NT2/D1 (cell line): ENCODE results near the gene VSTM2L.
"Not testable (repeated sequence)": the region's sequence is repeated elsewhere in the genome, so short reads cannot be mapped to it uniquely, and the experiment has no call there.

ENCODE experiments used
- DNase-seq: peaks from one replicate; pipeline ENCODE4 v3.0.0-alpha.2; 2011; ENCODE audit warnings: low read depth, low spot score
- H3K27me3 ChIP-seq: 2 replicates; pipeline ENCODE4 v1.6.0; 2011; ENCODE audit warnings: mild to moderate bottlenecking; ENCODE audit not compliant: insufficient read length, insufficient read depth
- H3K36me3 ChIP-seq: 2 replicates; pipeline ENCODE4 v1.6.1; 2011; ENCODE audit warnings: mild to moderate bottlenecking, low read length, mixed read lengths; ENCODE audit not compliant: insufficient read depth, insufficient read length
- H3K4me1 ChIP-seq: 2 replicates; pipeline ENCODE4 v1.5.1; 2011; ENCODE audit not compliant: insufficient read depth, insufficient read length
- H3K4me3 ChIP-seq: 2 replicates; pipeline ENCODE4 v1.5.1; 2011; ENCODE audit warnings: low read depth; ENCODE audit not compliant: insufficient read length
- H3K9ac ChIP-seq: 2 replicates; pipeline ENCODE4 v1.6.0; 2011; ENCODE audit warnings: low read depth; ENCODE audit not compliant: insufficient read length
- H3K9me3 ChIP-seq: 2 replicates; pipeline ENCODE4 v1.5.1; 2011; ENCODE audit warnings: mild to moderate bottlenecking, low read length; ENCODE audit not compliant: insufficient read depth
- SUZ12 ChIP-seq: IDR thresholded peaks from 2 replicates; pipeline ENCODE4 v1.6.1; 2011; ENCODE audit not compliant: insufficient read length, insufficient read depth; ENCODE audit errors: extremely low read depth
- YY1 ChIP-seq: IDR thresholded peaks from 2 replicates; pipeline ENCODE4 v1.6.1; 2011; ENCODE audit not compliant: insufficient read length, insufficient read depth
- ZNF274 ChIP-seq: IDR thresholded peaks from 2 replicates; pipeline ENCODE4 v1.6.1; 2011; ENCODE audit warnings: mild to moderate bottlenecking, low read depth, low read length

Gene VSTM2L

GRCh38 chr20:37902504-37903313, at the start of gene VSTM2L:
Gene VSTM2L (plus strand): TSS chr20:37903127. CDS start chr20:37903351, 224 bp downstream.
- Histone ChIP-seq H3K4me3 (peak within 1 kb of the TSS; percentile 39), H3K27me3 (peaks cover 12% of the 10 kb centered on the region), H3K9ac (peak within 1 kb of the TSS; percentile 68), H3K9me3 (no peaks in the 10 kb centered on the region), H3K36me3 (no peaks in the 10 kb centered on the region), H3K4me1 (peaks cover 24% of the 10 kb centered on the region)
- DNase-seq: no peak
- TF ChIP-seq SUZ12 (no peak), YY1 (no peak), ZNF274 (no peak)

GRCh38 chr20:37853823-37854375, 49.0 kb upstream of the VSTM2L start:
- peaks cover 34% of the 10 kb centered on the region for H3K36me3 ChIP-seq
- no peak overlapping the region for H3K9ac ChIP-seq
- peaks cover 2% of the 10 kb centered on the region for H3K4me1 ChIP-seq
- no peak for DNase-seq
- H3K4me3 ChIP-seq: no peak overlapping the region
- no peak for TF ChIP-seq SUZ12
- no peak for TF ChIP-seq ZNF274
- TF ChIP-seq YY1: no peak
- no peaks in the 10 kb centered on the region for H3K27me3 ChIP-seq
- no peaks in the 10 kb centered on the region for H3K9me3 ChIP-seq

- H3K27me3 ChIP-seq, H3K4me1 ChIP-seq, H3K9ac ChIP-seq, DNase-seq, H3K4me3 ChIP-seq: not testable (repeated sequence)
- peaks cover 44% of the 10 kb centered on the region for H3K36me3 ChIP-seq
- peaks cover 11% of the 10 kb centered on the region; the same call in 1 of the 2 replicates for H3K9me3 ChIP-seq
These were observed 46.9 kb upstream of the VSTM2L start for GRCh38 chr20:37856034-37856433.

- Histone ChIP-seq H3K27me3 (no peaks in the 10 kb centered on the region), H3K9ac (no peak overlapping the region), H3K9me3 (peaks cover 11% of the 10 kb centered on the region; the same call in 1 of the 2 replicates), H3K36me3 (peaks cover 49% of the 10 kb centered on the region), H3K4me3 (no peak overlapping the region), H3K4me1 (peaks cover 6% of the 10 kb centered on the region)
- TF ChIP-seq SUZ12: no peak
- no peak for TF ChIP-seq ZNF274
- TF ChIP-seq YY1: no peak
- DNase-seq: no peak
These were observed 45.8 kb upstream of the VSTM2L start for GRCh38 chr20:37856932-37857660.

GRCh38 chr20:37859406-37860171, 43.3 kb upstream of the VSTM2L start:
- DNase-seq: no peak
- Histone ChIP-seq H3K9me3 (peaks cover 11% of the 10 kb centered on the region; the same call in 1 of the 2 replicates), H3K36me3 (peaks cover 41% of the 10 kb centered on the region), H3K4me1 (peaks cover 9% of the 10 kb centered on the region), H3K9ac (no peak overlapping the region), H3K27me3 (no peaks in the 10 kb centered on the region), H3K4me3 (no peak overlapping the region)
- TF ChIP-seq ZNF274: no peak
- TF ChIP-seq YY1: no peak
- no peak for TF ChIP-seq SUZ12

GRCh38 chr20:37863289-37863688, 39.6 kb upstream of the VSTM2L start:
- H3K27me3 ChIP-seq: no peaks in the 10 kb centered on the region
- peaks cover 10% of the 10 kb centered on the region for H3K4me1 ChIP-seq
- peaks cover 44% of the 10 kb centered on the region for H3K36me3 ChIP-seq
- H3K4me3 ChIP-seq: no peak overlapping the region
- TF ChIP-seq SUZ12 (no peak), ZNF274 (no peak), YY1 (no peak)
- H3K9me3 ChIP-seq: peaks cover 11% of the 10 kb centered on the region; the same call in 1 of the 2 replicates
- H3K9ac ChIP-seq: no peak overlapping the region
- DNase-seq: no peak

GRCh38 chr20:37864298-37864697, 38.6 kb upstream of the VSTM2L start:
- peaks cover 13% of the 10 kb centered on the region for H3K4me1 ChIP-seq
- DNase-seq: no peak
- no peak for TF ChIP-seq YY1
- TF ChIP-seq ZNF274: no peak
- no peak for TF ChIP-seq SUZ12
- H3K9ac ChIP-seq: no peak overlapping the region
- no peak overlapping the region for H3K4me3 ChIP-seq
- no peaks in the 10 kb centered on the region for H3K27me3 ChIP-seq
- H3K36me3 ChIP-seq: peaks cover 46% of the 10 kb centered on the region
- H3K9me3 ChIP-seq: peaks cover 11% of the 10 kb centered on the region; the same call in 1 of the 2 replicates
